HG02571 (cell line): ENCODE results near the gene HMOX2.

Experiments used
- ATAC-seq: cut with Tn5 transposase; IDR thresholded peaks from one replicate; pipeline ENCODE4 v1.9.1; 2021; ENCODE audit warnings: mild to moderate bottlenecking, moderate library complexity; ENCODE audit not compliant: unreplicated experiment

The HMOX2 gene

DNA sequence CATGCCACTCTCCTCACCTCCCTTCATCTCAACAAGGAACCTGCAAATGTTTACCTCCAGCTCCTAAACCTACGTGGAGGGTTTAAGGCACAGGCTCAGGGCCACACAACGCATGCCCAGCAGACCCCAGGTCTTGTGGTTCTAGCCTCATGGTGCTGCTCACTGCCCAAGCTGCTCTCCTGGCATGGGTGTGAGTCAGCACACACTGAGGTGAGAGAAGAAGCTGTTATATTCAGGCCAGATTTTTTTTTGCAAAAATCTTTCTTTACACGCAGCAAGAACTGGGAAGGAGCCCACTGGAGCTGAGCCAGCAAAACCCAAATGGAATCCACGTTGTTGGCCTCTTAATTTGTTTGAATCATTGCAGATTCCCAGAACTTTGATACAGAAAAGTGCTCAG is 74.4 kb downstream of the HMOX2 start:
- ATAC-seq: no peak

DNA sequence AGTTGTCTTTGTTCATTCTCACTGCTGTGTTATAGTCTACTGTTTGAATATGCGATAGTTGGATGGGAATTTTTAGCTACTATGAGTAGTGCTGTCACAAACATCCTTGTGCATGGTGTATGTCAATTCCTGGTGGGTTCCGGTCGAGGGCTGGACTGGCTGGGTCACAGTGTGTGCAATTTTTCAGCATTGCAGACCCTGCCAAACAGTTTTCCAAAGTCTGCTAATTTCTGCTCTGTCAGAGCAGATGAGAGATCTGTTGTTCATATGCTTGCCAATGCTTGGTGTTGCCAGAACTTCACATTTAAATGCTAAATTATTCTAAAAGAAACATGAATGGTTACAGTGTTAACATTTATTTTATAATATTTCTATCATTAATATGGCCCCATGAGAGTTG is 76.3 kb downstream of the HMOX2 start:
- ATAC-seq: no peak

DNA sequence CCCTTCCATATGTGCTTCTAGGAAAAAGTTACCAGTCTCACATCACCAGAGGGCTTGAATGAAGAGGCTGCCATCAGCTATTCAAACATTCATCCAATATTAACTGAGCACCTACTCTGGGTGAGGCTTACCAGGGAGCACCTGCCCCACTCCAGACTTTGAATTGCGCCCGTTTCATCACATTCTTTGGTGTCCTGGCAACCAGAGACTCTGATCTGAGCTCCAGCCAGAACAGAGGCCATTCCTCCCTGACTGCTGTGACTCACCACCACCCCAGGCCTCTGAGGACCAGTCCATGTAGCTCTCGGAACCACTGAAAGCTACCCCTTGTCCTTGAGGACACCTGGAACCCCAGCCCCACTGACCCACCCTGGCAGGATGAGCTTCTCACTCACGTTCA is 79.9 kb downstream of the HMOX2 start, which contains the start of gene C16orf96:
Gene C16orf96, plus strand, starts transcription at position 229 of the 400 bp plus-strand sequence. Its CDS starts 150 bp downstream, at position 379.
- ATAC-seq: no peak

DNA sequence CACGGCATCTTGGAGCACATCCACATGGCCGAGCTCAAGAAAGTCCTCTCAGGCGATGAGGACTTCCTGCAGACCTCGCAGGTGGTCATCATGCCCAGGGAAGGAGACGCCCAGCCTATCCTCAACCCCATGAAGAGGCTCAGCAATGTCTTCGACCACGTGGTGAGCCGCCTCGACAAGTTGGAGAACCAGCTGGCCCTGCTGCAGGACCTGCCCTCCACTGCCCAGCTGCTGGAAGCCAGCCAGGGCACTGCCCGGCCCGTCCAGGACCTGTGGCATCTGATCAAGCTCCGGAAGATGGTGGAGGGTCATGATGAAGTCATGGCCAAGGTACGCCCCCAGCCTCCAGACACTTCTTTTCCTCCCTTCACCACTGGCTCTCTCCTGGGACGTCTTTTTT is 80.4 kb downstream of the HMOX2 start:
- no peak for ATAC-seq

DNA sequence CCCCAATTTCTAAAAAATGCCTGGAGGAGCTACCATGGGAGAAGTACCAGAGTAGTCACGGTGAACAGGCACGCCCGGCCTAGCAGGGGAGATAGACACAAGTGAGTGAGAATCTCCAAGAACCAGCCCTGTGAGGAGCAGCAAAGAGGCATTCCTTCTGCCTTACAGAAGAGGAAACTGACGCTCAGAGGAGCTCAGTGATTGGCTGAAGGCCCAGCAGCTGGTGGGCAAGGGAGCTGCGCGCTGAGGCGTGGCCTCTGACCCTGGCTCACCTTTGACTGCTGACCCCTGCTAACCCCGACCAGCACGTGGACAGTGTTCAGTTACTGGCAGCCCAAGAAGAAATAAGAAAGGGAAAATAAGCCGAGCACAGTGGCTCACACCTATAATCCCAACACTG is 81.8 kb downstream of the HMOX2 start:
- no peak for ATAC-seq
